Retina (tissue), 1 donor: ENCODE data around the gene RNPS1.
"Not testable (repeated sequence)": the region's sequence is repeated elsewhere in the genome, so short reads cannot be mapped to it uniquely, and the experiment has no call there.

Source experiments
- DNase-seq: peaks from one replicate; pipeline ENCODE4 v3.0.0-alpha.2; 2016

Gene RNPS1

GRCh38 chr16:2282262-2282661 is 14.3 kb upstream of the RNPS1 start:
- DNase-seq: no peak

- no peak for DNase-seq
Observed at GRCh38 chr16:2280981-2281542, 13.1 kb upstream of the RNPS1 start.

GRCh38 chr16:2280461-2280860 is 12.5 kb upstream of the RNPS1 start:
- no peak for DNase-seq

GRCh38 chr16:2278956-2279800 is 11.3 kb upstream of the RNPS1 start:
- DNase-seq: no peak

- no peak for DNase-seq
Observed at GRCh38 chr16:2278272-2278608, 10.3 kb upstream of the RNPS1 start.

- no peak for DNase-seq
Observed at GRCh38 chr16:2277466-2278271, 9.7 kb upstream of the RNPS1 start.

- DNase-seq: no peak
Observed at GRCh38 chr16:2276368-2277195, 8.7 kb upstream of the RNPS1 start.

- DNase-seq: no peak
Observed at GRCh38 chr16:2275476-2276367, 7.8 kb upstream of the RNPS1 start.

- DNase-seq: no peak
Observed at GRCh38 chr16:2273931-2274330, 6.0 kb upstream of the RNPS1 start.

- DNase-seq: no peak
Observed at GRCh38 chr16:2273484-2273883, 5.6 kb upstream of the RNPS1 start.

- no peak for DNase-seq
Observed at GRCh38 chr16:2271848-2272461, 4.0 kb upstream of the RNPS1 start.

GRCh38 chr16:2270588-2271470 is 2.9 kb upstream of the RNPS1 start:
- DNase-seq: no peak

GRCh38 chr16:2270070-2270462 is 2.1 kb upstream of the RNPS1 start:
- no peak for DNase-seq

- not testable (repeated sequence) for DNase-seq
Observed at GRCh38 chr16:2267505-2267912, 417 bp downstream of the RNPS1 start.

- not testable (repeated sequence) for DNase-seq
Observed at GRCh38 chr16:2266887-2267286, 1.0 kb downstream of the RNPS1 start.

- not testable (repeated sequence) for DNase-seq
Observed at GRCh38 chr16:2263026-2263425, 4.9 kb downstream of the RNPS1 start.

GRCh38 chr16:2260250-2260649 is 7.7 kb downstream of the RNPS1 start:
- DNase-seq: no peak

- not testable (repeated sequence) for DNase-seq
Observed at GRCh38 chr16:2258530-2258929, 9.4 kb downstream of the RNPS1 start.

- no peak for DNase-seq
Observed at GRCh38 chr16:2257726-2258125, 10.2 kb downstream of the RNPS1 start.

GRCh38 chr16:2256531-2257140 is 11.3 kb downstream of the RNPS1 start:
- DNase-seq: no peak
